ENCODE measurements around the gene EFL1.

EFL1 gene

DNA sequence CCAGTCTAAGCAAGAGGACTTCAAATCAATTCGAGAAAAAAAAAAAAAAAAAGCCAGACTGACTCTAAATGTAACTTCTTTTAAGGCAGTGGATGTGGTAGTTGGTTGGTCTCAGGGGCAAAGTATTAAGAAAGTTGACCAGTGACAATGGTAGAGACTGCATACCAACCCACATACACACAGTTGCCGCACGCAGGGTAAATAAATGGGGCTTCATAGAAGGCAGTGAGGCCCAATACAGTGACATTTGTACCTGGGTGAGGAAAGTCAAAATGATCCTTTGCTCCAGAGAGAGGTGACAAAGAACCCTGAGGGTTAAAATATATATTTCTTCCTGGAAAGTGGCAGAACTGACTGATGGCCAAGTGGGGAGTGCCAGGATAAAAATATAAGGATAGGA, 116.0 kb downstream of the EFL1 start:
- no peak for TF ChIP-seq TCF12 (IDR thresholded peaks at IDR 0.05; ENCODE audit: low read depth)
- no peak for TF ChIP-seq NFIC (IDR thresholded peaks at IDR 0.05)
- no peak for TF ChIP-seq CREB1 (IDR thresholded peaks at IDR 0.05; ENCODE audit: low read depth)
- TF ChIP-seq YY1 (IDR thresholded peaks at IDR 0.05; ENCODE audit: low read depth) = no peak
- no peak for TF ChIP-seq FOXM1 (IDR thresholded peaks at IDR 0.05; ENCODE audit: borderline replicate concordance, low read depth)

DNA sequence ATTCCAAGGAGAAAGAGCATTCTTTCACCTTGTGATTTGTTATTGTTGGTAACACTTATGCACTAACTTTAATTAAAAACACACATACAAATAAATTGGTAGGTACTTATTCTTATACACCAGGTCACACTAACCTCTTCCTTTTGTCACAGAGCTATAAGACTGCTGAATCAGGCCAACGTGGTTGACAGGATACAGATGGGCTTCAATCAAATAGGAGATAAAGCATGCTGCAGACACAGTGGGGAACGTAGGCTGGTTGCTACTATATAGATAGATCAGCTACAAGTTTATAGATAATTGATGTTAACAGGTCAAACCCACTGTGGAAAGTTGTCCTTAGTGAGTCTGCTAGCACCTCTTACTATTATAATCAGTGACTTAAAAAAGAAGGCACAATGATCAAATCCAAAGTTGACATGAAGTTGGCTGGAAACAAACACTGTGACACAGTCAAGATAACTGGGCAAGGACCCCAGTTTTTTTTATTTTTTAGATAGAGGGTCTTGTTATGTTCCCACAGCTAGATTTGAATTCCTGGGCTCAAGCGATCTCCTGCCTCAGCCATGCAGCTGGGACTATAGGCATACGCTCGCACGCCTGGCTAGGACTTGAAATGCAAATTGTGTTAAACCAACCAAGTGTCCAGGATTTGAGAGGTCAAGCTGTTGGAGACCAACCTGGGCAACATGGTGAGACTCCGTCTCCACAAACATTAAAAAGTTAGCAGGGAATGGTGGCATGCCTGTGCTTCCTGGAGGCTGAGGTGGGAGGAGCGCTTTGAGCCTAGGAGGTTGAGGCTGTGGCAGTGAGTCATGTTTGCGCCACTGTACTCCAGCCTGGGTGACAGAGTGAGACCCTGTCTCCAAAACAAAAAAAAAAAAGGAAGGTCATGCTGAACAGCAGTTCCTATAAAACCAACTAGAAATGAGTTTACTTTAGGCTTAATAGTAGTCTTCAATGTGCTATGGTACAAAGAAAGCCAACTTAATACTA, 118.8 kb downstream of the EFL1 start:
- TF ChIP-seq EGR1 (IDR thresholded peaks at IDR 0.05) (no peak), CREB1 (IDR thresholded peaks at IDR 0.05; ENCODE audit: low read depth) (no peak), YY1 (IDR thresholded peaks at IDR 0.05; ENCODE audit: low read depth) (no peak), ZBTB7A (IDR thresholded peaks at IDR 0.05; ENCODE audit: low read depth) (no peak), TCF12 (IDR thresholded peaks at IDR 0.05; ENCODE audit: low read depth) (no peak), TEAD4 (IDR thresholded peaks at IDR 0.05) (no peak), FOXM1 (IDR thresholded peaks at IDR 0.05; ENCODE audit: borderline replicate concordance, low read depth) (no peak), EP300 (IDR thresholded peaks at IDR 0.05; ENCODE audit: borderline replicate concordance) (no peak), RAD21 (IDR thresholded peaks at IDR 0.05; ENCODE audit: low read depth) (no peak), NFIC (IDR thresholded peaks at IDR 0.05) (no peak), CEBPB (IDR thresholded peaks at IDR 0.05) (no peak), TAF1 (IDR thresholded peaks at IDR 0.05; ENCODE audit: low read depth) (no peak)
- TF ChIP-seq, protein P1, sequence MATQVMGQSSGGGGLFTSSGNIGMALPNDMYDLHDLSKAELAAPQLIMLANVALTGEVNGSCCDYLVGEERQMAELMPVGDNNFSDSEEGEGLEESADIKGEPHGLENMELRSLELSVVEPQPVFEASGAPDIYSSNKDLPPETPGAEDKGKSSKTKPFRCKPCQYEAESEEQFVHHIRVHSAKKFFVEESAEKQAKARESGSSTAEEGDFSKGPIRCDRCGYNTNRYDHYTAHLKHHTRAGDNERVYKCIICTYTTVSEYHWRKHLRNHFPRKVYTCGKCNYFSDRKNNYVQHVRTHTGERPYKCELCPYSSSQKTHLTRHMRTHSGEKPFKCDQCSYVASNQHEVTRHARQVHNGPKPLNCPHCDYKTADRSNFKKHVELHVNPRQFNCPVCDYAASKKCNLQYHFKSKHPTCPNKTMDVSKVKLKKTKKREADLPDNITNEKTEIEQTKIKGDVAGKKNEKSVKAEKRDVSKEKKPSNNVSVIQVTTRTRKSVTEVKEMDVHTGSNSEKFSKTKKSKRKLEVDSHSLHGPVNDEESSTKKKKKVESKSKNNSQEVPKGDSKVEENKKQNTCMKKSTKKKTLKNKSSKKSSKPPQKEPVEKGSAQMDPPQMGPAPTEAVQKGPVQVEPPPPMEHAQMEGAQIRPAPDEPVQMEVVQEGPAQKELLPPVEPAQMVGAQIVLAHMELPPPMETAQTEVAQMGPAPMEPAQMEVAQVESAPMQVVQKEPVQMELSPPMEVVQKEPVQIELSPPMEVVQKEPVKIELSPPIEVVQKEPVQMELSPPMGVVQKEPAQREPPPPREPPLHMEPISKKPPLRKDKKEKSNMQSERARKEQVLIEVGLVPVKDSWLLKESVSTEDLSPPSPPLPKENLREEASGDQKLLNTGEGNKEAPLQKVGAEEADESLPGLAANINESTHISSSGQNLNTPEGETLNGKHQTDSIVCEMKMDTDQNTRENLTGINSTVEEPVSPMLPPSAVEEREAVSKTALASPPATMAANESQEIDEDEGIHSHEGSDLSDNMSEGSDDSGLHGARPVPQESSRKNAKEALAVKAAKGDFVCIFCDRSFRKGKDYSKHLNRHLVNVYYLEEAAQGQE (IDR thresholded peaks at IDR 0.05; ENCODE audit: low read depth) = no peak
- TF ChIP-seq, protein P2, sequence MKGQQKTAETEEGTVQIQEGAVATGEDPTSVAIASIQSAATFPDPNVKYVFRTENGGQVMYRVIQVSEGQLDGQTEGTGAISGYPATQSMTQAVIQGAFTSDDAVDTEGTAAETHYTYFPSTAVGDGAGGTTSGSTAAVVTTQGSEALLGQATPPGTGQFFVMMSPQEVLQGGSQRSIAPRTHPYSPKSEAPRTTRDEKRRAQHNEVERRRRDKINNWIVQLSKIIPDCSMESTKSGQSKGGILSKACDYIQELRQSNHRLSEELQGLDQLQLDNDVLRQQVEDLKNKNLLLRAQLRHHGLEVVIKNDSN (IDR thresholded peaks at IDR 0.05) = no peak
- TF ChIP-seq, protein P3, sequence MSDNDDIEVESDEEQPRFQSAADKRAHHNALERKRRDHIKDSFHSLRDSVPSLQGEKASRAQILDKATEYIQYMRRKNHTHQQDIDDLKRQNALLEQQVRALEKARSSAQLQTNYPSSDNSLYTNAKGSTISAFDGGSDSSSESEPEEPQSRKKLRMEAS (IDR thresholded peaks at IDR 0.05) = no peak

DNA sequence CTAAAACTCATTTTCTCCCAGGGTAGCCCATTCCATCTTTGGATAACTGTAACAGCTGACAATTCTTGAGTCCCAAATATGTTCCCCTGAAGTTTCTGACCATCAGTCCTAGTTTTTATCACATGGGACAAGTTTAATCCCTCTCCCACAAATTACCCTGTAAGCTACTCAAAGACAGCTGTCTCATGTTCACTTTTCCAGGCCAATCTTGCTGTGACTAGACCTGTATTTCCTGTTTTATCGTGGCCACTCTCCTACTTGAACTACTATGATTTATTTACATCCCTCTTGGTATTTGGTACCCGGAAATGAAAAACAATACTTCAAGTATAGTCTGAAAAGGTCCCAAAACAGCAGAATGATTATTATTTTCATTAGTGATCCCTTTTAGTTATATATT, 121.6 kb downstream of the EFL1 start:
- TF ChIP-seq YY1 (IDR thresholded peaks at IDR 0.05; ENCODE audit: low read depth) (no peak), CEBPB (IDR thresholded peaks at IDR 0.05) (no peak), FOXM1 (IDR thresholded peaks at IDR 0.05; ENCODE audit: borderline replicate concordance, low read depth) (no peak), TEAD4 (IDR thresholded peaks at IDR 0.05) (no peak), EGR1 (IDR thresholded peaks at IDR 0.05) (no peak), NFIC (IDR thresholded peaks at IDR 0.05) (no peak), RAD21 (IDR thresholded peaks at IDR 0.05; ENCODE audit: low read depth) (no peak), TCF12 (IDR thresholded peaks at IDR 0.05; ENCODE audit: low read depth) (no peak)
- TF ChIP-seq, protein P3 (IDR thresholded peaks at IDR 0.05) = no peak
- TF ChIP-seq, protein P2 (IDR thresholded peaks at IDR 0.05) = no peak

DNA sequence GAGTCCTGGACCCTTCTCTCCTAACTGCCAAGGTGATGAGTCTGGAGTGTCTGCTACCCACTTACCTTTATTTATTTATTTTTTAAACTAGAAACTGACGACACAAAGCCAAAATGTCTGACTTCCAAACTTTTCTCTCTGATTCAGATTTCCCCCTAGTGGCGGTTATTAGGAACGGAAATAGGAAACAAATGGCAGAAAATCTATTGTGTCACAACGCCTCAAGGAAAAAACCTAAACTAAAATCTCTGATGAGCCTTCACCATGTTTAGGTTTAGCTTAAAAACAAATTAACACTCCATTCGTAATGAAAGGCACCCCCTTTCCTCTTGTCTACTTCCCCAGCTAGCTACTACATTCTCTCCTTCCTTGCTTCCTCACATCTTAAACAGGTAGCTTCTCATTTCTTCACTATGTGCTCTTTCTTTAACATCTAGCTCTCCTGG, 122.7 kb downstream of the EFL1 start:
- TF ChIP-seq EP300 (IDR thresholded peaks at IDR 0.05; ENCODE audit: borderline replicate concordance) (no peak), RAD21 (IDR thresholded peaks at IDR 0.05; ENCODE audit: low read depth) (peak; percentile 47), YY1 (IDR thresholded peaks at IDR 0.05; ENCODE audit: low read depth) (0 out of 2 replicates have a peak, but pooled peaks have one; percentile 41)

DNA sequence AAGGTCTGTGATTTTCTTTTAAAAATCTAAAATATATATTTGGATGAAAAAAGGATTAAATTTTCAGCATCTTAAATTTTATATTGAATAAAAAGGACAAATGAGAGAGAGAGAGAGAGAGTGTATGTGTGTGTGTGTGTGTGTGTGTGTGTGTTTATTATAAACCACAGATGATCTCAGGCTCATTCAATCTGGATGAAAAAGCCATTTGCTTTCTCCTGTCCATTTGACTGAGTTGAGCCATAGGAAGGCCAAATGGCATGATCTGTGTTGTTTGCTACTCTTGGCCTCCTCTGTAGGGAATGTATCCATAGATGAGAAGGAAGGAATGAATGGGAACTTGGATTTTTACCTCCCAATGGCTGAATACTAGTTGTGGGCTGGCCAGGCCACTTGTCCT, 124.2 kb downstream of the EFL1 start:
- no peak for TF ChIP-seq TCF12 (IDR thresholded peaks at IDR 0.05; ENCODE audit: low read depth)
- TF ChIP-seq RAD21 (IDR thresholded peaks at IDR 0.05; ENCODE audit: low read depth) = no peak
- TF ChIP-seq EGR1 (IDR thresholded peaks at IDR 0.05) = no peak
- TF ChIP-seq FOXM1 (IDR thresholded peaks at IDR 0.05; ENCODE audit: borderline replicate concordance, low read depth) = no peak
- TF ChIP-seq EP300 (IDR thresholded peaks at IDR 0.05; ENCODE audit: borderline replicate concordance) = no peak
- TF ChIP-seq NFIC (IDR thresholded peaks at IDR 0.05) = no peak
- TF ChIP-seq CEBPB (IDR thresholded peaks at IDR 0.05) = no peak
- no peak for TF ChIP-seq ZBTB7A (IDR thresholded peaks at IDR 0.05; ENCODE audit: low read depth)
- no peak for TF ChIP-seq YY1 (IDR thresholded peaks at IDR 0.05; ENCODE audit: low read depth)
- TF ChIP-seq TEAD4 (IDR thresholded peaks at IDR 0.05) = no peak
- TF ChIP-seq, protein P3 (IDR thresholded peaks at IDR 0.05) = no peak
- TF ChIP-seq TAF1 (IDR thresholded peaks at IDR 0.05; ENCODE audit: low read depth) = no peak

DNA sequence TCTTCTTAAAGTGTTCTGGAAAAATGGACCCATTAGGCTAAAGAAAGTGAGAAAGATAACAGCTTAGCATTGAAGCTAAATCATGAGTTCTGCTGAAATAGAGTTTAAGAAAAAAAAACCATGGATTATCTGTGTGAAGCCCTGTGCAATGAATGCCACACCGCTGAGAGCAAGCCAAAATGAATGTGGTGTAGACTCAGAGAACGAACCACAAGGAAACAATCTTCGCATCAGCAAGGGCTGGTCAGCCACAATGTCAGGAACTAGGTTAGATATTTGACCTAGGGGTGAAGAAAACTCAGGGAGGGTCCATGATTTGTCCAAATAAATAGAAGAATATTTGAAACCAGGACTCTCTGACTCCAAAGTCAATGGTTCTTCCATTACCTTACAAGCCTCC, 125.3 kb downstream of the EFL1 start:
- no peak for TF ChIP-seq ZBTB7A (IDR thresholded peaks at IDR 0.05; ENCODE audit: low read depth)
- no peak for TF ChIP-seq TCF12 (IDR thresholded peaks at IDR 0.05; ENCODE audit: low read depth)
- TF ChIP-seq, protein P1 (IDR thresholded peaks at IDR 0.05; ENCODE audit: low read depth) = no peak
- TF ChIP-seq, protein P2 (IDR thresholded peaks at IDR 0.05) = no peak
- TF ChIP-seq TAF1 (IDR thresholded peaks at IDR 0.05; ENCODE audit: low read depth) = no peak

Measured in Ishikawa (cell line).